Suppressor macrophage (primary cell): ENCODE results near the gene C1QC.

Experiments used
- DNase-seq, 4 experiments: peaks; one replicate each; pipeline ENCODE4 v3.0.0-alpha.2; 2020 to 2022

The C1QC gene

GRCh38 chr1:22681556-22682276, 38.3 kb downstream of the C1QC start:
- DNase-seq, result no peak

GRCh38 chr1:22683547-22683946, 40.1 kb downstream of the C1QC start:
- no peak for DNase-seq

GRCh38 chr1:22685591-22686059, 42.2 kb downstream of the C1QC start:
- DNase-seq, result no peak

- DNase-seq, result no peak
Measured at GRCh38 chr1:22687191-22687590, 43.8 kb downstream of the C1QC start.

GRCh38 chr1:22688466-22688865, 45.0 kb downstream of the C1QC start:
- no peak for DNase-seq

GRCh38 chr1:22689505-22689904, 46.1 kb downstream of the C1QC start:
- DNase-seq, result no peak

GRCh38 chr1:22691031-22691753, 47.8 kb downstream of the C1QC start:
- no peak for DNase-seq

GRCh38 chr1:22694172-22694571, 50.7 kb downstream of the C1QC start:
- no peak for DNase-seq

GRCh38 chr1:22696610-22697009, 53.2 kb downstream of the C1QC start:
- DNase-seq, result no peak
